Measurements from ENCODE around the gene ASIC5.
"Not testable (repeated sequence)": the region's sequence is repeated elsewhere in the genome, so short reads cannot be mapped to it uniquely, and the experiment has no call there.

ASIC5 gene

DNA sequence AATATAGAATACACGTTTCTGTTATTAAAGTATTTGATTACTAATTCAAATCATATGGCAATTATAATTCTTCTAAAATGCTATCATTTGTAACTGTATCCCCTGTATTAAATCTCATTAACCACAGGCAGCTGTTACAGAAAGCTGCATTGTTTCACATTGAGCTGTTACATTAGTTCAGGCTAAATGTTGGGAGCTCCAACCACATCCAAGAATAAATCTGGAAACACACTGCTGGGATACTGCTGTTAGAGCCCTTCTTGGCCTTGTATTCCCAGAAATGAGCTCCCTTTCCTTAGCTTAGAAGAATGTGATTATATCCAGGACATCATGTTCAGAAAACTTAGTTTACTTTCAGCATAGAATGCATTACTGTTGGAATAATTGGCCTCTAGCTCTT lies 59.1 kb downstream of the ASIC5 start:
- DNase-seq (ENCODE audit: low read depth, low spot score): no peak
- H3K27ac ChIP-seq: no peak overlapping the region

DNA sequence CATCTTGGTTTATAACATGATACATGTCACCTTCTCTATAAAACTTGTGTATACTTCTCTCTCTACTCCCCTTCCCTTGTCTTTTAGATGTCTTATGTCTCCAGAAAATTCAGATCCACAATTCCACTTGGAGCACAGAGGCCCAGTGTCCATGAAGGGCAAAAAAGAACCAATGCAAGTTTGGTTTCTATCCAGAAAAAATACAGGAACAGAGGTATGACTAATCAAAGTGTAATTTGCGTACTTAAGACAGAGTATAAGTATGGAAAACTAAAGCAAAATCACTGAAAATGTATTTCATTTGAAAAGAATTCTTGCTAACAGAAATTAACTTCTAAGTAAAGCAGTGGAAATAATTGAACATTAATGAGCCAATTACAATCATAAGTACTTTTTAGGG lies 61.1 kb downstream of the ASIC5 start:
- no peak for DNase-seq (ENCODE audit: low read depth, low spot score)
- no peak overlapping the region for H3K27ac ChIP-seq

DNA sequence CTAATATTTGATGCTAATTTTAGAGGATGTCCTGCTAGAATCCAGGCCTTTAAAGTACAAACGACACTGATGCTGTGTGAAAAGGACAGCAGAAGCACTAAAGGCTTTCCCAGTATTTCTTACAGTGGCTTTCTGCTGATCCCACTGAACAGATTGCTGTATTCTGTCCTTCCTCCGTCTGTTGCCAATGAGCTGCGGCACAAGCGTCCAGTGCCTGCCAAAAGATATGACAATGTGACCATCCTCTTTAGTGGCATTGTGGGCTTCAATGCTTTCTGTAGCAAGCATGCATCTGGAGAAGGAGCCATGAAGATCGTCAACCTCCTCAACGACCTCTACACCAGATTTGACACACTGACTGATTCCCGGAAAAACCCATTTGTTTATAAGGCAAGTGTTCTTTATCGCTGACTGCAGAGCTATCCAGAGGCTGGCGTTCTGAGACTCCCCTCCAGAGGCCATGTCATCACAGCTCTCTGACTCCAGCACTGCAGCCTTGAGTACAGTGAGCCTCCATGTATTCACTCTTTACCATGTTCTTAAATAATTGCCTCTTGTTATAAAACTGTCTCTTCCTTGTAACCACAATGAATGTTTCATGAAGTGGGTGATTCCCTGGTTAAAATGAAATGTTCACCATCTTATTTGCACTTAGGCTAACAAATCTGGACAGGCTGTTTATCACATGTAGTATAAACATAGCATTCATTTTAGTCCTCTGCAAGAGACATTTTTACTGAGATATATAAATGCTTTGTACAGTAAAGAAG lies 63.7 kb downstream of the ASIC5 start:
- no peak for DNase-seq (ENCODE audit: low read depth, low spot score)
- no peak overlapping the region for H3K27ac ChIP-seq

DNA sequence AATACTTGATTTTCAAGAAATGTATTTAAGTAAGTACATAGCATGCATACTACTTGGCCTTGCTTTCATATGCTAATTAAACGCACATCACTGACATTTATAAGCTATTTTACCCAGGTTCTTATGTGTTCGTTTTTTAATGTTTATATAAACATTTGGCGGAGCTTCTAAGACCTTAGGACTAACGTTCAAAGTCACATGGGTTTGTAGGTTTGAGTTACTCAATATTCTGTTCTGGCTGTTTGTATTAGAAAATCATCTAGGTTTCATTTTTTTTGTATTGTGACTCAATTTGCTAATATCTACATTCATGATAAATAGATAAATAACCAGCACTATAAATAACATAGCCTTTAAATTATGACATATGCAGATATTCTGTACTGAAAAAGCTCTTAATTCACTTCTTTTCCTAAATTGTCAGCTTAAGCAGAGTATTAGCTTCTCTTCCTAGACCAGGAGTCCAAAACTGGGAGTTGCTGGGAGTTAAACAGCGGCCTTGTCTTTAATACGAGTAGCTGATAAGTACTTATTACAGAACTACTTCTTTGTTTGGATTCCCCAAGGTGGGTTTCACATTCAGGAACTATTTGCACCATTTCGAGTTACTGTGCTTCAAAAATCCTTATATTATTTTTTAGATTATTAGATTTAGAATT lies 65.3 kb downstream of the ASIC5 start:
- DNase-seq (ENCODE audit: low read depth, low spot score): no peak
- H3K27ac ChIP-seq: no peak overlapping the region

DNA sequence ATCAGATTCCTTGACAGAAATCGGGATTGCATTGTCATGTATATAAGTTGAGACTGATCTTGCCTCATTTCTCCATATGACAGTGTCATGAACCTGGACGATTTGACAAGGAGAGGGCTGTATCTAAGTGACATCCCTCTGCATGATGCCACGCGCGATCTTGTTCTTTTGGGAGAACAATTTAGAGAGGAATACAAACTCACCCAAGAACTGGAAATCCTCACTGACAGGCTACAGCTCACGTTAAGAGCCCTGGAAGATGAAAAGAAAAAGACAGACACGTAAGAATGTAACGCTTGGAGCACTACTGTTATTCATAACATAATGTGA lies 66.3 kb downstream of the ASIC5 start:
- H3K27ac ChIP-seq: no peak overlapping the region

DNA sequence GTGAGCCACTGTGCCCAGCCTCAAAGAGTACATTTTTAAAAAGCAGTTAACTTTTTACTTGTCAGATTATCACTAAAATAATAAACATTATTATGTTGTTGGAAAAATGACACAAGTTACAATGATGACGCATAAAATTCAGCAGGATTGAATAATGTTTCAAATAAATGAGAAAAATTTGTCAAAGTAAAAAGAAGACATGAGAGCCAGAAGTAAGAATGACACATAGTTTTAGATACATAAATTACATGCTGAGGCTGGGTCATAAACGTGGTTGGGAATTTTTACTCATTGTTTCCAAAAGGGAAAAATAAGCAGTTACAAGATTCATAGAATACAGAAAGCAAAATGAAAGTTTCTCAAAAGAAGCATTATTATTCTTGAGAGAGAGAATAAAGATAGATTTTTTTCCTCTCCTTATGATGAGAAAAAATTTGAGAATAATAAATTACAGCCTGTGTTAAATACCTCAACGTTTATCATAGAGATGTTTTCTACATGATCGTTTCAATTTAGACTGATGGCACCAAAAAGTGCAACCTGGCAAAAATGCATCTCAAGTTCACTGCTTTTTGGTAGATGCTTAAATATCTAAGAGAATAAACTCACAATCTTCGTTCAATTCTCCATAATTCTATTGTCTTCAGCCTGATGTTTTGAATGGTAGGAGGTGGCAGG lies 66.8 kb downstream of the ASIC5 start:
- no peak overlapping the region for H3K27ac ChIP-seq
- DNase-seq (ENCODE audit: low read depth, low spot score): no peak

More for the DNA sequence above, 66.3 kb downstream of the ASIC5 start:
- DNase-seq (ENCODE audit: low read depth, low spot score): no peak

DNA sequence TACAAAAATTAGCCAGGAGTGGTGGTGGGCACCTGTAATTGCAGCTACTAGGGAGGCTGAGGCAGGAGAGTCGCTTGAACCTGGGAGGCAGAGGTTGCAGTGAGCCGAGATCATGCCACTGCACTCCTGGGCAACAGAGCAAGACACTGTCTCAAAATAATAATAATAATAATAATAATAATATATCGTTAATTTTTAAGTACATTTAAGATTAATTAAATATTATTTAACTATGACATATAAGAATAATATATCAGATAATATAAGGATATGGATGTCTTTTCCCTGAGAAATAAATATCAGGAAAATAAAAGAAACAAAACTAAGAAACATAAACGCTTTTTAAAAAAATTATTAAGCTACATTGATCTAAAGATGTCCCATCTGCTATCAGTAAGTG lies 68.5 kb downstream of the ASIC5 start:
- DNase-seq (ENCODE audit: low read depth, low spot score): not testable (repeated sequence)

DNA sequence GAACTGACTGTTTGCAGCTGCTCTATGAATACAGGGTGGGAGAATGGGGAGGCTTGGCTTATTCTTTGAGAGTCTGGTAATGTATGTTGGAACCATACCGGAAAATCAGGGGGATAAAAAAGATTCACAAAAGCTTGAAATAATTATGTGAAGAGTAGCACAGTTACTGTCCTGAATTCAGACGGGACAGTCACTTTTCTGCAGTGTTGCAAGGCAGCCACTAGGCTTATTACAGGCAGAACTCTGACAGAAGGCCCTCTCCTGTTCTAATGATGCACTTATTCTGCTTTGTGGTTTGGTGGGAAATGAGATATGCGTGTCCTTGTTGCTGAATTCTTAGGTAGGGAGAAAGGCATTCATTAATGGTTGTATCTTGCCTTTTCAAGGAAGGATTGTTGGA lies 70.1 kb downstream of the ASIC5 start:
- no peak overlapping the region for H3K27ac ChIP-seq
- DNase-seq (ENCODE audit: low read depth, low spot score): no peak

More for the DNA sequence above, 68.5 kb downstream of the ASIC5 start:
- H3K27ac ChIP-seq: not testable (repeated sequence)

DNA sequence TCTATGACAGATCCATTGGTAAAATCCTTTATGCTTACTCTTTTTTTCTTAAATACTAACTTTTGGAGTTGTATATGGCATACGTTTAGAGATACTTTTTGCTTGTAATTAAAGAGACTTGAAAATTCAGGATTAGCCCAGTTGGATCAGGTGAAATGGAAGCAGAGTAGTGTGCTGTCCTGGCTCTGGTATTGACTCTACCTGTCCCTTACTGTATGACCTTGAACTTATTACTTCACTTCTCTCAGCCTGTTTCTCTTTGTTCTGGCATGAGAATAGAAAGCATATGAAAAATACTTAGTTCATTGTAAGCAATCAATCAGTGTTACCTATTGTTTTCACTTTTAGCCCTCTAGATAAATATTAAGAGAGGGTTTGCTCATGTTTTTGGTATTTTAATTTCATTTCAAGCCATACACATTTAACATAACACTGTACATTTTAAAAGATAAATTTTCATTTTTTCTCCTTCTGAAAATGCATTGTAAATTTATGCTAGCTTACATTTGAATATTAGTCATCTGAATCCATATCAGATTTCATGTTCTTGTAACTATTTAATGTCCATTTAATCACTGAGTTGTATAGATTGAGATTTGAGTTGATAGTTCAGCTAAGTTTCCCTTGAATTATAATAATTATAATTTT lies 71.4 kb downstream of the ASIC5 start:
- H3K27ac ChIP-seq: no peak overlapping the region
- DNase-seq (ENCODE audit: low read depth, low spot score): no peak

DNA sequence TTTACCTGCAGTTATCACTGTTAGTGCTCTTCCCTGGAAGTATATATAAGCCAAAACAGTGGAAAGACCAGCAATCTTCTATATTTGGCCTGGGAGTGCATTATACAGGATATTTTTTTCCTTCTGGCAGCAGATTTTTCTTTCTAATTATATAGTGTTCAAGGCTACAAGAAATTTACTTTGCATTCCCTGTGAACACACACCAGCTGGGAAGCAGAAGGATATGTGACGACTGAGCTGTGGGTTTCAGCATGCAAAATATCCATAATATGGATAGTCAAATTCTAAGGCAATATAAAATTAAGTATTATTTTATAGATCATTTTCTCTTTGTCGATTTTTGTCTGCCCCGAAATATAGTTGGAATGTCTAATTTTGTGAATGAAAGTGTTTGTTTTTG lies 76.1 kb downstream of the ASIC5 start:
- H3K27ac ChIP-seq: no peak overlapping the region
- DNase-seq (ENCODE audit: low read depth, low spot score): no peak

DNA sequence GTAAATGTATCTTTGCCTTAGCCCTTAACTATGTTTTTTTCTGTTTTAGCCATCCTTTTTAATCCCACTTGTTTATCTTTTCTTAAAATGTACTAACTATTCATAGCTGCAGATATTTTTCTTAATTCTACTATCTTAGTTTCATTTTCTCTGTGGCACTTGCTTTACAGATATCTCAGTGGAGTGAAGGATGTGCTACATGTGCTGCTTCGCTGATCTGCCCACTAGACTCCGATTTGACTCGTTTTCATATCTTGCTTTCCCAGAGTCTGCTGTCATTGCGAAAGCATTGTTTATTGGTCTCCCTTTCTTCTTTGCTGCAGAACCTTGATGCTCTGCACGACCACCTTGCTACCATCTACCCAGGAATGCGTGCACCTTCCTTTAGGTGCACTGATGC lies 76.7 kb downstream of the ASIC5 start:
- no peak overlapping the region for H3K27ac ChIP-seq
- no peak for DNase-seq (ENCODE audit: low read depth, low spot score)

DNA sequence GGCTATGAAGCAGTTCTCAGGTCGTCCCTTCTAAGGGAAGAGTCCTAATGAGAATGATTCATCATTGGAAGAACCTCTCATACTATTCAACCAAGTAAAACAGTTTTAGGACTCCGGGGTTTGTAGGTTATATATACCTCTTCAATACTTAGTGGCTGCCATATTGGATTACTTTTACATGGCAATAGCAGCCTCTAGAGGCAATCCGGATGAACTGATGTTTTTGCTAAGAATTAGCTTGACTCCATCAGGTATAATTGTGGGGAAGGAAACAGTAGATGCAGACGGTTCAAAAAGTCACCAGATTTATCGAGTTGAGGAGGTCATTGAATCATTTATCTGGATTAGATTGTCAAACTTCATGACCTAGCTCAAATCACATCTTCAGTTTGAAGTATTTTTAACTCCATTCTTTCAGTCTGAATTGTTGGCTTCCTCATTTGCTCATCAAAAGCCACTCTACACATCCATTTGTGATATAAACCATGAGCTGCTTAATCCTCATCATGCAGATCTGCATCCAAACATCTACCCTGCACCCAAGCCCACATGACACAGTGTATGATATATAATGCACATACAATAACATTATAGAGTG lies 78.9 kb downstream of the ASIC5 start:
- peak; percentile 2 for DNase-seq (ENCODE audit: low read depth, low spot score)
- no peak overlapping the region for H3K27ac ChIP-seq

DNA sequence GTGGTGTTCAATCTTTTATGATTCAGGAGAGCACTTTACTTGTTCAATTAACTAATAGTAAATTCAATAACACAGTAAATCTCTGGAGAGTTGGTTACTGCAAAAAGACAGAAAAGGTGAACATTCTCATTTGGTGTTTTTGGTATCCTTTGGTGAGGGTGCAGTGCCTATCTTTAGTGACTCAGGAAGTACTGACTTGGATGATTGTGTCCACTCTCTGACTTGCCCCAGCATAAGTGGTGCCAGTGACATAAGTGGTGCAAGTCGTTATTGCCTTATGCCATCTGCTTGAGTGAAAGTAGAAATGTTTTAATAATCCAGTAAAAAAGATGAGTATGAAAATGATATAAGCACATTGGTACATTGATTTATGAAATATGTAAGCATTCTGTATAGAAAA lies 80.2 kb downstream of the ASIC5 start:
- no peak for DNase-seq (ENCODE audit: low read depth, low spot score)
- H3K27ac ChIP-seq: no peak overlapping the region

DNA sequence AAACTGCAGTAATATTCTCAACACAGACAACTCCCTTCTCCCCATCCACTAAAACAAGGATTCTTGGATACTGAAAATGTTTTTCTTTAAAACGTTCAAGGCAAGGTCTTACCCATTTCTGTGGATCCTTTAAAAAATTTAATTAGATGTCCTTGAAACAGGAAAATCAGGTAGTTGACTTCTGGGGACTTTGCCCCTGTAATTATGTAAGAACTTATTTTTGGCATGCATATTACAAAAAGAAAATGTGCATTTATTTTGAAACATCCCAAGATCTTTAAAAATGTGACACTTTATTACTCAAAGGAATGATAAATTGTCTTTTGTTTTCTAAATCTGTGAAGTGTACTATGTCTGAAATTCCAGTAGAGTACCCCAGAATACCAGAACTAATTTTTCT lies 81.4 kb downstream of the ASIC5 start:
- DNase-seq (ENCODE audit: low read depth, low spot score): no peak

DNA sequence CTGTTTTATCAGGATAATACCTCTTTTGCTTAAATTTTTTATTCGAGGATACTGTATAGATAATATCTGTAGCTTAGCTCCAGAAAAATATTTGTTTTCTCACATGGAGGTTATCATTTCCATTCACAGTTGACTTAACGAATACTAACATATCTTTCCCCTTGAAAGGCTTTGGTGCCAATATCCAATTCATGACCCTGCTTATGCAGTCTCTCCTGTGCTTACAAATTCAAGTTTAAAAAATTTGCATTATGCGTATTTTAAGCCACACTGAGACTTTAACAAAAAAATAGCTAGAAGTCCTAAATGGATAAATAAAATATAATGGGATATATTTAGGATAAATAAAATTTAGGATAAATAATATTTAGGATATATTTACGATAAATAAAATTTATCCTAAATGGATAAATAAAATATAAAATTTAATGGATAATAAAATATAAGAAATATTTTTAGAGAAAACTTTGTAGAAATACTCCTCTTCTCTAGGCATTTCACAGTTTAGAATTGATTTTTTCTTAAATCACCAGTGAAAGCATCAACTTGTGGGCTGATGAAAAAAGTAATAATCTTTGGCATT lies 84.7 kb downstream of the ASIC5 start:
- no peak overlapping the region for H3K27ac ChIP-seq
- no peak for DNase-seq (ENCODE audit: low read depth, low spot score)

More for the DNA sequence above, 81.4 kb downstream of the ASIC5 start:
- no peak overlapping the region for H3K27ac ChIP-seq

DNA sequence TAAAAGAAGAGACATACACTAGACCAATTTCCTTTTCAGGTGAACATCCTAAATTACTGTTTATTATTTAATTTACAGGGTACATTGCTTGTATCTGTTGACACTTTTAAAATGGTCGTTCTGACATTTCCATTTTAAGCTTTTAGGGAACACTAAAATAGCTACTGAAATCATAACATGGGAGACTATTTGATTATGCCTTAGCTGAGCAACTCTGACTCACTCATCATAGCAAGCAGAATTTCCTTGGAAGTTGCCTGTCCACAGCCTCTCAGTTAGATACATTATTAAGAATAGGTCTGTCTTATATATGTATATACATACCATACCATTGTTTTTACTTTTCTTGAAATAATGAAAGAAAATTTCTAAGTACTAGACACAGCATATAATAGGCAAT lies 85.3 kb downstream of the ASIC5 start:
- no peak for DNase-seq (ENCODE audit: low read depth, low spot score)

More for the DNA sequence above, 85.3 kb downstream of the ASIC5 start:
- no peak overlapping the region for H3K27ac ChIP-seq

All from epithelial cell of prostate (primary cell).